CD14-positive monocyte (primary cell): Measurements from ENCODE around the gene ABCG4. TPM values are rescaled to one million over a fixed set of nuclear protein-coding genes. Genes with fewer than 3 reads are reported as not detected.
"Not testable (repeated sequence)": the region's sequence is repeated elsewhere in the genome, so short reads cannot be mapped to it uniquely, and the experiment has no call there.

Experiments used
- DNase-seq, 3 donors: peaks; one replicate each; pipeline ENCODE4 v3.0.0-alpha.2; 2011 to 2022
- H2AFZ ChIP-seq: 2 replicates; pipeline ENCODE4 v1.6.0; 2012; ENCODE audit warnings: mild to moderate bottlenecking, low read depth, low read length, inconsistent platforms; ENCODE audit not compliant: insufficient read depth, poor library complexity, severe bottlenecking
- H3K27ac ChIP-seq, 2 donors: 1 replicate in 1 of 2; 2 replicates in 1 of 2; pipeline ENCODE4 v1.5.1; 2012 to 2013; ENCODE audit warnings: low read length in 2 of 2, control low read depth in 1 of 2, inconsistent platforms in 1 of 2, low read depth in 1 of 2, mild to moderate bottlenecking in 1 of 2
- H3K27me3 ChIP-seq, 2 donors: one replicate each; pipeline versions ENCODE4 v1.6.0 to v1.6.1; 2011 to 2013; ENCODE audit warnings: low read length in 2 of 2; ENCODE audit not compliant: control insufficient read depth in 2 of 2, insufficient read depth in 2 of 2
- H3K36me3 ChIP-seq, 2 donors: replicated peaks in 1 of 2; 1 replicate in 1 of 2; 2 replicates in 1 of 2; pipeline versions ENCODE4 v1.5.1 to v1.6.1; 2012 to 2013; ENCODE audit warnings: low read length in 2 of 2, control low read depth in 1 of 2, inconsistent platforms in 1 of 2, mild to moderate bottlenecking in 1 of 2; ENCODE audit not compliant: insufficient read depth in 2 of 2, control insufficient read depth in 1 of 2
- H3K4me1 ChIP-seq, 2 donors: 1 replicate in 1 of 2; 2 replicates in 1 of 2; pipeline versions ENCODE4 v1.5.1 to v1.6.1; 2012 to 2013; ENCODE audit warnings: low read length in 2 of 2, control low read depth in 1 of 2, inconsistent platforms in 1 of 2, mild to moderate bottlenecking in 1 of 2, moderate library complexity in 1 of 2; ENCODE audit not compliant: insufficient read depth in 2 of 2, control insufficient read depth in 1 of 2
- H3K4me2 ChIP-seq: replicated peaks from 2 replicates; pipeline ENCODE3; 2012; ENCODE audit warnings: low read length, moderate library complexity, mild to moderate bottlenecking; ENCODE audit not compliant: poor library complexity, severe bottlenecking; ENCODE audit errors: extremely low read depth
- H3K4me3 ChIP-seq, 3 experiments: fragments of 200-600 bp in 1 of 3; sonication (generic) in 1 of 3; replicated peaks in 1 of 3; 1 replicate in 2 of 3; 2 replicates in 1 of 3; pipeline ENCODE4 v1.5.1; 2011 to 2013; ENCODE audit warnings: low read length in 3 of 3, mild to moderate bottlenecking in 3 of 3, control low read depth in 2 of 3, low read depth in 2 of 3, inconsistent platforms in 1 of 3, moderate library complexity in 1 of 3
- H3K79me2 ChIP-seq: 2 replicates; pipeline ENCODE4 v1.6.0; 2012; ENCODE audit warnings: mild to moderate bottlenecking, control low read depth, inconsistent platforms, low read length, moderate library complexity; ENCODE audit not compliant: insufficient read depth
- H3K9ac ChIP-seq: 2 replicates; pipeline ENCODE4 v1.6.0; 2017; ENCODE audit warnings: low read length, mild to moderate bottlenecking; ENCODE audit not compliant: insufficient read depth, poor library complexity, severe bottlenecking
- H3K9me3 ChIP-seq, 2 donors: replicated peaks in 1 of 2; 1 replicate in 1 of 2; 2 replicates in 1 of 2; pipeline versions ENCODE4 v1.5.1 to v1.6.1; 2012 to 2013; ENCODE audit warnings: low read length in 2 of 2, control low read depth in 1 of 2; ENCODE audit not compliant: control insufficient read depth in 1 of 2, insufficient read depth in 1 of 2
- H4K20me1 ChIP-seq: 2 replicates; pipeline ENCODE4 v1.6.0; 2012; ENCODE audit warnings: mild to moderate bottlenecking, low read length, control low read depth, moderate library complexity; ENCODE audit not compliant: insufficient read depth
- H3K27ac Mint-ChIP-seq, 7 donors: one replicate each; pipeline ENCODE4 v1.8.0; 2020; ENCODE audit warnings: mild to moderate bottlenecking in 7 of 7, mixed read lengths in 7 of 7, moderate library complexity in 6 of 7, inconsistent platforms in 2 of 7
- H3K27me3 Mint-ChIP-seq, 3 donors: one replicate each; pipeline ENCODE4 v1.8.0; 2021 to 2022; ENCODE audit warnings: low read depth in 3 of 3, mild to moderate bottlenecking in 3 of 3, mixed read lengths in 3 of 3, moderate library complexity in 3 of 3, inconsistent platforms in 1 of 3
- H3K36me3 Mint-ChIP-seq, 2 donors: one replicate each; pipeline ENCODE4 v1.8.0; 2020; ENCODE audit warnings: mixed read lengths in 2 of 2, inconsistent platforms in 1 of 2, mild to moderate bottlenecking in 1 of 2
- H3K4me1 Mint-ChIP-seq: one replicate; pipeline ENCODE4 v1.8.0; 2020; ENCODE audit warnings: mild to moderate bottlenecking, mixed read lengths
- H3K4me3 Mint-ChIP-seq, 2 donors: one replicate each; pipeline ENCODE4 v1.8.0; 2020; ENCODE audit warnings: mild to moderate bottlenecking in 2 of 2, mixed read lengths in 2 of 2, moderate library complexity in 1 of 2
- H3K9me3 Mint-ChIP-seq, 7 donors: one replicate each; pipeline ENCODE4 v1.8.0; 2020 to 2022; ENCODE audit warnings: mixed read lengths in 7 of 7, mild to moderate bottlenecking in 6 of 7, moderate library complexity in 6 of 7, inconsistent platforms in 2 of 7
- WGBS: methylation state at CpG from one replicate; pipeline ENCODE4 v1.1.5; 2013; ENCODE audit warnings: missing lambda C conversion rate; ENCODE audit not compliant: insufficient coverage; 5-methylcytosine and 5-hydroxymethylcytosine counted together
- intact Hi-C, 2 donors: fragments of 100-400 bp; cut with micrococcal nuclease; formaldehyde crosslinking; loops; one replicate each; pipeline versions ENCODE4 v1.15.0 to v1.15.1; 2023
- polyA plus RNA-seq, 3 donors: library from polyadenylated mRNA; depleted of rRNA in 1 of 3; unstranded in 2 of 3; stranded (reverse) in 1 of 3; fragments of 300-500 nt in 2 of 3; fragments of >200 nt in 1 of 3; fragmentation: Illumina TruSeq in 2 of 3; gene quantifications; 1 replicate in 2 of 3; 2 replicates in 1 of 3; pipeline ENCODE4 v1.2.3, GENCODE V29; 2012 to 2021
- TF ChIP-seq, protein P1 (sequence below): fragments of 200-600 bp; IDR thresholded peaks from one replicate; pipeline ENCODE4 v1.8.0; 2022; ENCODE audit warnings: antibody characterized with exemption, mild to moderate bottlenecking

The ABCG4 gene
- polyA plus RNA-seq, 3 donors: 0.04 TPM; not detected in 2

DNA sequence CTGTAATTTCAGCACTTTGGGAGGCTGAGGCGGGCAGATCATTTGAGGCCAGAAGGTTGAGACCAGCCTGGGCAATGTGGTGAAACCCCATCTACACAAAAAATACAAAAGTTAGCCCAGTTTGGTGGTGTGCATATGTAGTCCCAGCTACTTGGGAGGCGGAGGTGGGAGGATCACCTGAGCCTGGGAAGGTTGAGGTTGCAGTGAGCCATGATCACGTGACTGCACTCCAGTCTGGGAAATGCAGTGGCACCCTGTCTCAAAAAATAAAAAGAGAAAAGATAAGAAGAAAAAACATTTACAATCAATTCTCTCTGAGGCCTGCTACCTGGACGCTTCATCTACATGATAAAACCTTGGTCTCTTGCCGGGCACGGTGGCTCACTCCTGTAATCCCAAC is 50.1 kb downstream of the ABCG4 start:
- Histone ChIP-seq H3K9ac (no peak overlapping the region), H3K79me2 (no peaks in the 10 kb centered on the region), H3K36me3 (no peaks in the 10 kb centered on the region), H3K9me3 (no peaks in the 10 kb centered on the region), H3K4me1 (peaks cover 26 to 35% of the 10 kb centered on the region in 2 donors), H3K4me3 (no peak overlapping the region), H3K4me2 (no peak overlapping the region), H4K20me1 (no peaks in the 10 kb centered on the region), H3K27ac (no peak overlapping the region), H3K27me3 (no peaks in the 10 kb centered on the region), H2AFZ (no peak overlapping the region)
- Mint-ChIP-seq H3K36me3 (peaks cover 0 to 1% of the 10 kb centered on the region in 2 donors), H3K4me1 (peaks cover 35% of the 10 kb centered on the region), H3K27ac (peak overlapping the region in 1 of 7 donors; percentile 36), H3K27me3 (peaks cover 0 to 7% (median 2%) of the 10 kb centered on the region in 3 donors), H3K9me3 (no peaks in the 10 kb centered on the region), H3K4me3 (no peak overlapping the region)
- 100% methylated on average over 3 of the region's 6 CpGs for WGBS
- DNase-seq: no peak
- intact Hi-C loops: loop anchor here (10.0 kb wide), 2 partner anchors 54 to 104 kb away; partner anchors contain the start of gene ABCG4 (in 2 of the 2)
- TF ChIP-seq, protein P1, sequence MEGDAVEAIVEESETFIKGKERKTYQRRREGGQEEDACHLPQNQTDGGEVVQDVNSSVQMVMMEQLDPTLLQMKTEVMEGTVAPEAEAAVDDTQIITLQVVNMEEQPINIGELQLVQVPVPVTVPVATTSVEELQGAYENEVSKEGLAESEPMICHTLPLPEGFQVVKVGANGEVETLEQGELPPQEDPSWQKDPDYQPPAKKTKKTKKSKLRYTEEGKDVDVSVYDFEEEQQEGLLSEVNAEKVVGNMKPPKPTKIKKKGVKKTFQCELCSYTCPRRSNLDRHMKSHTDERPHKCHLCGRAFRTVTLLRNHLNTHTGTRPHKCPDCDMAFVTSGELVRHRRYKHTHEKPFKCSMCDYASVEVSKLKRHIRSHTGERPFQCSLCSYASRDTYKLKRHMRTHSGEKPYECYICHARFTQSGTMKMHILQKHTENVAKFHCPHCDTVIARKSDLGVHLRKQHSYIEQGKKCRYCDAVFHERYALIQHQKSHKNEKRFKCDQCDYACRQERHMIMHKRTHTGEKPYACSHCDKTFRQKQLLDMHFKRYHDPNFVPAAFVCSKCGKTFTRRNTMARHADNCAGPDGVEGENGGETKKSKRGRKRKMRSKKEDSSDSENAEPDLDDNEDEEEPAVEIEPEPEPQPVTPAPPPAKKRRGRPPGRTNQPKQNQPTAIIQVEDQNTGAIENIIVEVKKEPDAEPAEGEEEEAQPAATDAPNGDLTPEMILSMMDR: no peak

DNA sequence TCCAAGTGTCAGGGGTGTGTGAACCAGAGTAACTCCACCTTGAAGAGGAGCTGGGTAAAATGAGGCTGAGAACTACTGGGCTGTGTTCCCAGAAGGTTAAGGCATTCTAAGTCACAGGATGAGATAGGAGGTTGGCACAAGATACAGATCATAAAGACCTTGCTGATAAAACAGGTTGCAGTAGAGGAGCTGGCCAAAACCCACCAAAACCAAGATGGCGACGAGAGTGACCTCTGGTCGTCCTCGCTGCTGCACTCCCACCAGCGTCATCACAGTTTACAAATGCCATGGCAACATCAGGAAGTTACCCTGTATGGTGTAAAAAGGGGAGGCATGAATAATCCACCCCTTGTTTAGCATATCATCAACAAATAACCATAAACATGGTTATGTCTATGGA is 52.4 kb downstream of the ABCG4 start:
- peaks cover 31 to 34% of the 10 kb centered on the region in 2 donors for H3K4me1 ChIP-seq
- intact Hi-C loops, H3K9me3 Mint-ChIP-seq, H4K20me1 ChIP-seq, H3K27ac Mint-ChIP-seq, H3K79me2 ChIP-seq, H2AFZ ChIP-seq, DNase-seq, H3K4me3 ChIP-seq, H3K4me3 Mint-ChIP-seq, H3K36me3 Mint-ChIP-seq, H3K36me3 ChIP-seq, H3K9me3 ChIP-seq, H3K9ac ChIP-seq, H3K27me3 Mint-ChIP-seq, H3K27me3 ChIP-seq, H3K27ac ChIP-seq, H3K4me2 ChIP-seq: not testable (repeated sequence)
- no CpG with 5 or more reads among the region's 5 CpGs for WGBS
- peaks cover 33% of the 10 kb centered on the region for H3K4me1 Mint-ChIP-seq
